H4 (cell line): ENCODE results near the gene LCE6A. TPM values are rescaled to one million over a fixed set of nuclear protein-coding genes. Genes with fewer than 3 reads are reported as not detected.
A peak's percentile ranks its signal among the peaks of the same experiment; 100 is the strongest.

ENCODE experiments used
- DNase-seq: peaks from one replicate; pipeline ENCODE4 v3.0.0-alpha.2; 2015; ENCODE audit warnings: low spot score
- total RNA-seq: library from RNA; depleted of rRNA; stranded (reverse); fragments of >200 nt; shearing (Covaris generic); gene quantifications from 2 replicates; pipeline ENCODE4 v1.2.3, GENCODE V29; 2014; rRNA removed

The LCE6A gene
- not detected in 2 replicates for total RNA-seq

- no peak for DNase-seq
These were observed at the start of gene LCE6A for GRCh38 chr1:152842556-152842955. LCE6A (plus strand) TSS chr1:152842856; CDS start chr1:152843521, 665 bp downstream.

- no peak for DNase-seq
These were observed 47.0 kb upstream of the LCE6A start for GRCh38 chr1:152795686-152796085.

- no peak for DNase-seq
These were observed 46.2 kb upstream of the LCE6A start, which contains the start of gene LCE1D for GRCh38 chr1:152796421-152796820. LCE1D (plus strand) TSS chr1:152796721; CDS start chr1:152797795, 1,074 bp downstream.

GRCh38 chr1:152801333-152801732 is 41.3 kb upstream of the LCE6A start:
- DNase-seq, result peak; percentile 1

- no peak for DNase-seq
These were observed 36.1 kb upstream of the LCE6A start, which contains the start of gene LCE1C for GRCh38 chr1:152806576-152806975. LCE1C (minus strand) TSS chr1:152806651; CDS start chr1:152805478, 1,173 bp downstream.

GRCh38 chr1:152811050-152811449 is 31.6 kb upstream of the LCE6A start:
- DNase-seq, result peak; percentile 1

GRCh38 chr1:152811671-152812070 is 31.0 kb upstream of the LCE6A start, which contains the start of gene LCE1B:
LCE1B (plus strand) TSS chr1:152811971; CDS start chr1:152812447, 476 bp downstream.
- peak; percentile 0 for DNase-seq

GRCh38 chr1:152817309-152817708 is 25.3 kb upstream of the LCE6A start:
- DNase-seq, result peak; percentile 1

GRCh38 chr1:152823294-152823693 is 19.4 kb upstream of the LCE6A start:
- DNase-seq, result no peak

GRCh38 chr1:152824964-152825363 is 17.7 kb upstream of the LCE6A start:
- no peak for DNase-seq

- DNase-seq, result no peak
These were observed 15.5 kb upstream of the LCE6A start, which contains the start of gene LCE1A for GRCh38 chr1:152827173-152827572. LCE1A (plus strand) TSS chr1:152827473; CDS start chr1:152827473, 0 bp downstream.

- DNase-seq, result no peak
These were observed 5.8 kb upstream of the LCE6A start for GRCh38 chr1:152836870-152837269.

- no peak for DNase-seq
These were observed 13.0 kb downstream of the LCE6A start for GRCh38 chr1:152855661-152856060.

- no peak for DNase-seq
These were observed 15.4 kb downstream of the LCE6A start for GRCh38 chr1:152858062-152858461.

- DNase-seq, result no peak
These were observed 17.0 kb downstream of the LCE6A start, which contains the start of gene LCE7A for GRCh38 chr1:152859696-152860095. LCE7A (plus strand) TSS chr1:152859996; CDS start chr1:152860698, 702 bp downstream.

GRCh38 chr1:152860129-152860528 is 17.5 kb downstream of the LCE6A start:
- no peak for DNase-seq

GRCh38 chr1:152861374-152861773 is 18.7 kb downstream of the LCE6A start:
- DNase-seq, result no peak

- DNase-seq, result no peak
These were observed 21.8 kb downstream of the LCE6A start for GRCh38 chr1:152864443-152864842.

- DNase-seq, result no peak
These were observed 23.7 kb downstream of the LCE6A start for GRCh38 chr1:152866321-152866720.

- DNase-seq, result peak; percentile 69
These were observed 27.3 kb downstream of the LCE6A start for GRCh38 chr1:152869808-152870419.

GRCh38 chr1:152870831-152871730 is 28.4 kb downstream of the LCE6A start:
- peak; percentile 47 for DNase-seq

GRCh38 chr1:152871731-152872126 is 29.1 kb downstream of the LCE6A start:
- DNase-seq, result no peak
